A549 (cell line): ENCODE data around the gene MITF. TPM values are rescaled to one million over a fixed set of nuclear protein-coding genes. Genes with fewer than 3 reads are reported as not detected.

Source experiments
- ATAC-seq, 2 experiments: fragments of 200-7000 bp in 1 of 2; fragments of >200 bp in 1 of 2; cut with Nextera tagmentation in 1 of 2; cut with Tn5 transposase in 1 of 2; 3 replicates each; pipeline versions ENCODE4 v1.8.0 to v1.9.1; 2018 to 2020; ENCODE audit warnings: mild to moderate bottlenecking in 1 of 2, moderate library complexity in 1 of 2
- CTCF ChIA-PET: fragments of 300-600 bp; sonication (Branson Sonifier 250); formaldehyde crosslinking; extraction: SDS; loops from one replicate; lab custom pipeline; 2021; ENCODE audit warnings: antibody characterized with exemption, inconsistent platforms; lab: Yijun Ruan, JAX
- POLR2A ChIA-PET: fragments of 350-600 bp; formaldehyde crosslinking; extraction: SDS; loops from one replicate; lab custom pipeline; 2021; ENCODE audit warnings: antibody characterized with exemption, inconsistent platforms; lab: Yijun Ruan, JAX
- DNase-seq, 2 experiments: peaks; one replicate each; pipeline versions ENCODE4 v3.0.0 to v3.0.0-alpha.2; 2011 to 2016; ENCODE audit warnings: low read depth in 1 of 2, low spot score in 1 of 2
- FAIRE-seq: peaks from 2 replicates; lab custom pipeline; 2011; peaks lifted over from hg19 to GRCh38; lab: Jason Lieb, UNC
- H3K27ac ChIP-seq, 2 experiments: fragments of >200 bp; sonication (Bioruptor Twin); formaldehyde crosslinking; 3 replicates each; pipeline ENCODE4 v1.5.1; 2016 to 2017
- H3K4me1 ChIP-seq: fragments of >200 bp; sonication (Bioruptor Twin); formaldehyde crosslinking; 3 replicates; pipeline ENCODE4 v1.6.1; 2016
- H3K4me2 ChIP-seq: fragments of >200 bp; sonication (Bioruptor Twin); formaldehyde crosslinking; 3 replicates; pipeline ENCODE4 v1.6.1; 2016
- H3K4me3 ChIP-seq: fragments of >200 bp; sonication (Bioruptor Twin); formaldehyde crosslinking; 3 replicates; pipeline ENCODE4 v1.5.1; 2016
- H3K9me3 ChIP-seq: fragments of >200 bp; sonication (Bioruptor Twin); formaldehyde crosslinking; 3 replicates; pipeline ENCODE4 v1.6.1; 2016
- CBX2 ChIP-seq: fragments of 200-600 bp; sonication (generic); IDR thresholded peaks from 2 replicates; pipeline ENCODE4 v1.6.1; 2016; ENCODE audit warnings: low read depth, mild to moderate bottlenecking, borderline replicate concordance
- CBX8 ChIP-seq: fragments of 200-600 bp; sonication (generic); IDR thresholded peaks from 2 replicates; pipeline ENCODE4 v1.6.1; 2016
- CEBPB ChIP-seq, 2 experiments: fragments of >200 bp in 1 of 2; sonication (Bioruptor Twin) in 1 of 2; formaldehyde crosslinking in 1 of 2; IDR thresholded peaks; 2 replicates each; pipeline ENCODE4 v1.6.1; 2012 to 2016
- EP300 ChIP-seq, 2 experiments: fragments of >200 bp; sonication (Bioruptor Twin); formaldehyde crosslinking; IDR thresholded peaks; 2 replicates in 1 of 2; 3 replicates in 1 of 2; pipeline ENCODE4 v1.6.1; 2016 to 2017
- ESRRA ChIP-seq: fragments of 150-350 bp; IDR thresholded peaks from 2 replicates; pipeline ENCODE4 v1.6.1; 2014; ENCODE audit warnings: mild to moderate bottlenecking, low read length, borderline replicate concordance
- FOSB ChIP-seq: fragments of 250-450 bp; sonication (Bioruptor Pico); IDR thresholded peaks from 2 replicates; pipeline ENCODE4 v1.5.0; 2020; ENCODE audit warnings: mild to moderate bottlenecking, moderate library complexity
- FOSL2 ChIP-seq, 2 experiments: fragments of 450-650 bp in 1 of 2; fragments of >200 bp in 1 of 2; sonication (Bioruptor Twin) in 1 of 2; formaldehyde crosslinking; IDR thresholded peaks; 2 replicates each; pipeline versions ENCODE4 v1.5.0 to v1.6.1; 2016 to 2020; ENCODE audit warnings: mild to moderate bottlenecking in 1 of 2, moderate library complexity in 1 of 2
- HEYL ChIP-seq: fragments of 250-450 bp; sonication (Bioruptor Pico); IDR thresholded peaks from 2 replicates; pipeline ENCODE4 v1.8.0; 2021; ENCODE audit warnings: mild to moderate bottlenecking, moderate library complexity
- HOXA7 ChIP-seq: fragments of 250-450 bp; sonication (Bioruptor Pico); IDR thresholded peaks from 2 replicates; pipeline ENCODE4 v1.5.0; 2020; ENCODE audit warnings: mild to moderate bottlenecking, moderate library complexity
- KDM1A ChIP-seq: fragments of 200-600 bp; sonication (generic); IDR thresholded peaks from 2 replicates; pipeline ENCODE4 v1.6.1; 2016; ENCODE audit warnings: low read depth, mild to moderate bottlenecking
- MAZ ChIP-seq: fragments of 150-350 bp; IDR thresholded peaks from 2 replicates; pipeline ENCODE4 v1.6.1; 2014; ENCODE audit warnings: antibody characterized with exemption, low read depth, low read length, borderline replicate concordance
- NPAS2 ChIP-seq: fragments of 250-450 bp; sonication (Bioruptor Pico); IDR thresholded peaks from 2 replicates; pipeline ENCODE4 v1.8.0; 2022; ENCODE audit warnings: mild to moderate bottlenecking, moderate library complexity, borderline replicate concordance
- PHF8 ChIP-seq: fragments of 200-600 bp; sonication (generic); IDR thresholded peaks from 2 replicates; pipeline ENCODE4 v1.6.1; 2016; ENCODE audit warnings: low read depth, mild to moderate bottlenecking, antibody characterized with exemption, moderate library complexity, borderline replicate concordance
- POLR2A ChIP-seq: IDR thresholded peaks from 2 replicates; pipeline ENCODE4 v1.6.1; 2012; ENCODE audit warnings: mild to moderate bottlenecking, low read length
- POLR2AphosphoS2 ChIP-seq: conservative IDR thresholded peaks from 2 replicates; pipeline ENCODE4 v1.6.1; 2012; ENCODE audit warnings: low read length, improper control_type of control experiment, inconsistent platforms
- RAD21 ChIP-seq, 2 experiments: fragments of >200 bp in 1 of 2; sonication (Bioruptor Twin) in 1 of 2; formaldehyde crosslinking in 1 of 2; IDR thresholded peaks in 1 of 2; conservative IDR thresholded peaks in 1 of 2; 2 replicates in 1 of 2; 3 replicates in 1 of 2; pipeline ENCODE4 v1.6.1; 2012 to 2018; ENCODE audit warnings: inconsistent platforms in 1 of 2
- RARB ChIP-seq: fragments of 250-450 bp; sonication (Bioruptor Pico); IDR thresholded peaks from 2 replicates; pipeline ENCODE4 v1.8.0; 2021; ENCODE audit warnings: mild to moderate bottlenecking, moderate library complexity
- RNF2 ChIP-seq: fragments of 200-600 bp; sonication (generic); IDR thresholded peaks from 2 replicates; pipeline ENCODE4 v1.6.1; 2016; ENCODE audit warnings: low read depth, mild to moderate bottlenecking, antibody characterized with exemption, moderate library complexity, borderline replicate concordance
- SREBF2 ChIP-seq: fragments of 450-650 bp; IDR thresholded peaks from 2 replicates; pipeline ENCODE4 v1.6.1; 2014; ENCODE audit warnings: mild to moderate bottlenecking, moderate library complexity
- ZNF302 ChIP-seq: fragments of 250-450 bp; sonication (Bioruptor Pico); IDR thresholded peaks from 2 replicates; pipeline ENCODE4 v1.9.0; 2021; ENCODE audit warnings: inconsistent platforms, mild to moderate bottlenecking, moderate library complexity
- WGBS: methylation state at CpG from one replicate; pipeline ENCODE4 v1.1.6; 2017; ENCODE audit errors: missing lambda C conversion rate; 5-methylcytosine and 5-hydroxymethylcytosine counted together
- polyA plus RNA-seq, 4 experiments: library from polyadenylated mRNA; depleted of rRNA in 3 of 4; stranded (reverse); fragments of >200 nt; fragmentation: RNase III in 1 of 4; extraction: RNeasy Plus Mini Kit Qiagen cat#74134 plus additional on column Dnase treatment in 1 of 4; gene quantifications; 2 replicates in 3 of 4; 3 replicates in 1 of 4; pipeline ENCODE4 v1.2.3, GENCODE V29; 2011 to 2017
- TF ChIP-seq, protein P1 (sequence below): fragments of >200 bp; sonication (Bioruptor Twin); formaldehyde crosslinking; IDR thresholded peaks from 3 replicates; pipeline ENCODE4 v1.5.1; 2016
- TF ChIP-seq, protein P2 (sequence below): fragments of 450-650 bp; IDR thresholded peaks from 2 replicates; pipeline ENCODE4 v1.6.1; 2014; ENCODE audit warnings: antibody characterized with exemption
- TF ChIP-seq, protein P3 (sequence below): IDR thresholded peaks from 2 replicates; pipeline ENCODE4 v1.6.1; 2012
- TF ChIP-seq, protein P4 (sequence below): fragments of 250-450 bp; sonication (Bioruptor Pico); IDR thresholded peaks from 2 replicates; pipeline ENCODE4 v1.5.0; 2021; ENCODE audit warnings: mild to moderate bottlenecking, moderate library complexity, borderline replicate concordance

Gene MITF
- polyA plus RNA-seq, 2 of the 4 experiments (the other 2 are of a cell fraction): 14.3 to 15.9 TPM

DNA sequence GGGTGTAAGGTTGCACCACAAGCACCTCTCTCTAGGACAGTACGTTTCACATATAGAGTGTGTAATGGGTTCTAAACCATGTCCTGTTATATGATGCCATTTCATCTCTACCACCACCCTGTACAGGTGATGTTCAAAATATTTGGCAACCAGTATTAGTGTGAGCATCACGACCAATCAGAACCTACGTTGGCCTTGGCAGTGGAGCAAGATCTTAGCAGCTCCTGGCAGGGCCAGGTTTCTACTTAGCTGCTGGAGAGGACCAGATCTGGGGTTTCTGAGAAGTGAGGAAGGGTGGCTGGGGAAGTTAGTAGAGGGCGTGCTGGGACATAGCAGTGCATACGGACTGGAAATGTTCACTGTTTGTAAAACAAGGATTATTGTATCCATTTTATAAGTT, 23.1 kb upstream of the MITF start (continued):
- TF ChIP-seq RNF2: no peak
- TF ChIP-seq KDM1A: no peak
- no peak for TF ChIP-seq FOSL2 (IDR thresholded peaks at IDR 0.05)
- TF ChIP-seq FOSL2 (CRISPR knock-in tag; IDR thresholded peaks at IDR 0.05): no peak
- TF ChIP-seq, all 56 proteins: peak for 0

DNA sequence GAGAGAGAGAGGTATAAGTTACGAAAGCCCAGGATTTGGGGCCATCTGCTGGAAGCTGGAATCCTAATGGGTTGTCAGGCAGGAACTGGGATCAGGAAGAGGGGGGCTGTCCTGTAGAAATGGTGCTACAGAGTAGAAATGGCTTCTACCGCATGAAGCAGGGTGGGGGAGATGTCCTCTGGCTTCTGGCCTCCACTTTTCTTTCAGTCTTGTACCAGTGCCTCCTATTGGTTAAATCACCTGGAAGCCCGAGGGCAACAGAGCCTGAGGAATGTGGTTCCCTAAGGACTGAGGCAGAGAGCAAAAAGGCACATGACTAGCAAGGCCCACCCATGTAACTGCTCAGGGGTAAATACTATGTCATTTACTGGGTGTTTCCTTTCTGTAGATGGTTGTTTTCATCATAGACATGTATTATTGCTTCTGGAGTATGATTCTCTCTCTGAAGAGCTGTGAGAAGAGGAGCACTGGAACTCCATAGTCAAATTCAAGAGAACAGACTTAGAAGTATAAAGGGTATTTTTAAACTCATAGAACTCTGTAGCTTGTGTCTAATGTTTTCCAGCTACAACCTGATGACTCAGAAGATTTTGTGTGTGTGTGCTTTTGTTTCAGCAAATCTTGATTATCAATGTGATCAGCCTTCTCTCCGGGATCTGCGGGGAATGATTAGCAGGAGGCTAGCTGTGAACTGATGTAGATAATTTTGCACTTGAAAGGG, 20.2 kb upstream of the MITF start:
- FAIRE-seq (no peak), DNase-seq (no peak), ATAC-seq (peak in 1 of 2 experiments; percentile 34; a peak in 1 of 6 replicates)
- ChIA-PET CTCF (interaction anchor here (1.3 to 2.5 kb wide), 5 partner anchors 14 to 73 kb away, joined by 3 to 8 read pairs (median 4); no protein-coding TSS in a partner anchor), POLR2A (no interaction called here)
- Histone ChIP-seq H3K4me1 (no peaks in the 10 kb centered on the region), H3K9me3 (no peaks in the 10 kb centered on the region), H3K4me2 (no peak overlapping the region), H3K4me3 (no peak overlapping the region), H3K27ac (no peak overlapping the region)
- WGBS: 84% methylated on average over 5 of the region's 5 CpGs
- TF ChIP-seq RAD21 (conservative IDR thresholded peaks at IDR 0.05 in 1 of 2, IDR thresholded peaks at IDR 0.05 in 1 of 2) (0 out of 5 replicates have a peak, but pooled peaks of 1 of the 2 experiments have one; percentile 1), EP300 (IDR thresholded peaks at IDR 0.05) (no peak)
- TF ChIP-seq, all 56 proteins: peak for 1

DNA sequence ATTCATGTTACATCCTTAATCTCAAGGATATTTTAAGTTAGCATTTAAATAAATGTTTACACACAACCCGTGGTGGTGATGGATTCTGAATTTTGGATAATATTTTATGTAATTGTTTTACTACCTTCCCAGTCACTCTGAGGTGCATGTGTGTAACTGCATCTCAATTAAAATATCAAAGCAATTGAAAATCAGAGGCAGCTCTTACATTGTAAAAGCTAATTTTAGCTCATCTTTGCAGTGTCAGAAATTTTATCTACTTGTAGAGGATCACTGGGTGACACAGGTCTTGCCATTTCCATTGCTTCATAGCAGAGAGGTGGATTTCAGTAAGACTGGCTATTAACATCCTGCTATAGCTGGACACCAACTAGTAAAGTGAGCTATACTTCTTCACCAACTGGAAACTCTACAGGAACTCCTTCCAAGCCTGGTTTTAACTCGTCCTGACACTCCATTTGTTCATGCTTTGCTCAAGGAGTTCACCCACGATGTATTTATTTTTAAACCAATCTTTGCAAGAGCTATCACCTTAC, 19.6 kb upstream of the MITF start:
- H3K4me2 ChIP-seq: no peak overlapping the region
- no peak overlapping the region for H3K4me3 ChIP-seq
- WGBS: 35% methylated on average over 3 of the region's 3 CpGs
- DNase-seq (no peak), FAIRE-seq (no peak), ATAC-seq (no peak)
- peaks cover 4% of the 10 kb centered on the region; the same call in 2 of the 3 replicates for H3K4me1 ChIP-seq
- no peaks in the 10 kb centered on the region for H3K9me3 ChIP-seq
- H3K27ac ChIP-seq: no peak overlapping the region
- TF ChIP-seq, protein P1, sequence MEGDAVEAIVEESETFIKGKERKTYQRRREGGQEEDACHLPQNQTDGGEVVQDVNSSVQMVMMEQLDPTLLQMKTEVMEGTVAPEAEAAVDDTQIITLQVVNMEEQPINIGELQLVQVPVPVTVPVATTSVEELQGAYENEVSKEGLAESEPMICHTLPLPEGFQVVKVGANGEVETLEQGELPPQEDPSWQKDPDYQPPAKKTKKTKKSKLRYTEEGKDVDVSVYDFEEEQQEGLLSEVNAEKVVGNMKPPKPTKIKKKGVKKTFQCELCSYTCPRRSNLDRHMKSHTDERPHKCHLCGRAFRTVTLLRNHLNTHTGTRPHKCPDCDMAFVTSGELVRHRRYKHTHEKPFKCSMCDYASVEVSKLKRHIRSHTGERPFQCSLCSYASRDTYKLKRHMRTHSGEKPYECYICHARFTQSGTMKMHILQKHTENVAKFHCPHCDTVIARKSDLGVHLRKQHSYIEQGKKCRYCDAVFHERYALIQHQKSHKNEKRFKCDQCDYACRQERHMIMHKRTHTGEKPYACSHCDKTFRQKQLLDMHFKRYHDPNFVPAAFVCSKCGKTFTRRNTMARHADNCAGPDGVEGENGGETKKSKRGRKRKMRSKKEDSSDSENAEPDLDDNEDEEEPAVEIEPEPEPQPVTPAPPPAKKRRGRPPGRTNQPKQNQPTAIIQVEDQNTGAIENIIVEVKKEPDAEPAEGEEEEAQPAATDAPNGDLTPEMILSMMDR: no peak
- no peak for TF ChIP-seq NPAS2
- ChIA-PET CTCF (interaction anchor here (1.3 to 2.5 kb wide), 5 partner anchors 14 to 73 kb away, joined by 3 to 8 read pairs (median 4); no protein-coding TSS in a partner anchor), POLR2A (no interaction called here)

DNA sequence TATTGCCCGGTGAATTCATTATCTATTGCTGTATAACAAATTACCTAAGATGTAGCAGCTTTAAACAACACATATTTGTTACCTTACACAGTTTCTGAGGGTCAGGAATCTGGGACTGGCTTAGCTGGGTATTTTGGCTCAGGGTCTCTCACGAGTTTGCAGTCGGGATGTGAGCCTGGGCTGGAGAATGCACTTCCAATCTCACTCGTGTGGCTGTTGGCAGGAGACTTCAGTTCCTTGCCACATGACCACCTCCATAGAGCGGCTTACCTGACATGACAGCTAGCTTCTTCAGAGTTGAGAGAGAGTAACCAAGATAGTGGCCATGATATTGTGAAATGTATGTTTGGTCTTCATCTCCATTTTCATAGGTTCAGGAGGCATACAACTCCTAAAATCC, 18.4 kb upstream of the MITF start:
- WGBS: 67% methylated on average over 5 of the region's 5 CpGs
- no peaks in the 10 kb centered on the region for H3K9me3 ChIP-seq
- ChIA-PET POLR2A (no interaction called here), CTCF (interaction anchor here (1.1 to 1.5 kb wide), 5 partner anchors 29 to 227 kb away, joined by 3 to 4 read pairs (median 4); no protein-coding TSS in a partner anchor)
- no peak overlapping the region for H3K4me3 ChIP-seq
- DNase-seq: no peak
- H3K4me1 ChIP-seq: peaks cover 10% of the 10 kb centered on the region; the same call in 2 of the 3 replicates
- H3K4me2 ChIP-seq: no peak overlapping the region
- FAIRE-seq: no peak
- no peak overlapping the region for H3K27ac ChIP-seq
- no peak for ATAC-seq
- TF ChIP-seq ESRRA: no peak
- TF ChIP-seq MAZ: no peak
- no peak for TF ChIP-seq RARB (CRISPR knock-in tag)
- TF ChIP-seq, protein P2, sequence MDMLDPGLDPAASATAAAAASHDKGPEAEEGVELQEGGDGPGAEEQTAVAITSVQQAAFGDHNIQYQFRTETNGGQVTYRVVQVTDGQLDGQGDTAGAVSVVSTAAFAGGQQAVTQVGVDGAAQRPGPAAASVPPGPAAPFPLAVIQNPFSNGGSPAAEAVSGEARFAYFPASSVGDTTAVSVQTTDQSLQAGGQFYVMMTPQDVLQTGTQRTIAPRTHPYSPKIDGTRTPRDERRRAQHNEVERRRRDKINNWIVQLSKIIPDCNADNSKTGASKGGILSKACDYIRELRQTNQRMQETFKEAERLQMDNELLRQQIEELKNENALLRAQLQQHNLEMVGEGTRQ: no peak
- no peak for TF ChIP-seq HOXA7 (CRISPR knock-in tag)
- TF ChIP-seq, protein P3, sequence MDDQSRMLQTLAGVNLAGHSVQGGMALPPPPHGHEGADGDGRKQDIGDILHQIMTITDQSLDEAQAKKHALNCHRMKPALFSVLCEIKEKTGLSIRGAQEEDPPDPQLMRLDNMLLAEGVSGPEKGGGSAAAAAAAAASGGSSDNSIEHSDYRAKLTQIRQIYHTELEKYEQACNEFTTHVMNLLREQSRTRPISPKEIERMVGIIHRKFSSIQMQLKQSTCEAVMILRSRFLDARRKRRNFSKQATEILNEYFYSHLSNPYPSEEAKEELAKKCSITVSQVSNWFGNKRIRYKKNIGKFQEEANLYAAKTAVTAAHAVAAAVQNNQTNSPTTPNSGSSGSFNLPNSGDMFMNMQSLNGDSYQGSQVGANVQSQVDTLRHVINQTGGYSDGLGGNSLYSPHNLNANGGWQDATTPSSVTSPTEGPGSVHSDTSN: no peak
- TF ChIP-seq POLR2AphosphoS2: no peak
- TF ChIP-seq PHF8: no peak
- TF ChIP-seq CBX2: no peak
- TF ChIP-seq SREBF2: no peak
- TF ChIP-seq, protein P4, sequence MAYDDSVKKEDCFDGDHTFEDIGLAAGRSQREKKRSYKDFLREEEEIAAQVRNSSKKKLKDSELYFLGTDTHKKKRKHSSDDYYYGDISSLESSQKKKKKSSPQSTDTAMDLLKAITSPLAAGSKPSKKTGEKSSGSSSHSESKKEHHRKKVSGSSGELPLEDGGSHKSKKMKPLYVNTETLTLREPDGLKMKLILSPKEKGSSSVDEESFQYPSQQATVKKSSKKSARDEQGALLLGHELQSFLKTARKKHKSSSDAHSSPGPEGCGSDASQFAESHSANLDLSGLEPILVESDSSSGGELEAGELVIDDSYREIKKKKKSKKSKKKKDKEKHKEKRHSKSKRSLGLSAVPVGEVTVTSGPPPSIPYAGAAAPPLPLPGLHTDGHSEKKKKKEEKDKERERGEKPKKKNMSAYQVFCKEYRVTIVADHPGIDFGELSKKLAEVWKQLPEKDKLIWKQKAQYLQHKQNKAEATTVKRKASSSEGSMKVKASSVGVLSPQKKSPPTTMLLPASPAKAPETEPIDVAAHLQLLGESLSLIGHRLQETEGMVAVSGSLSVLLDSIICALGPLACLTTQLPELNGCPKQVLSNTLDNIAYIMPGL: no peak
- no peak for TF ChIP-seq CEBPB (IDR thresholded peaks at IDR 0.05)
- TF ChIP-seq HEYL (CRISPR knock-in tag): no peak
- TF ChIP-seq POLR2A: no peak
- no peak for TF ChIP-seq FOSB (CRISPR knock-in tag)
- no peak for TF ChIP-seq ZNF302
- no peak for TF ChIP-seq CBX8
